ENCODE measurements around the gene NFKBIE. TPM values are rescaled to one million over a fixed set of nuclear protein-coding genes. Genes with fewer than 3 reads are reported as not detected.

The NFKBIE gene
- total RNA-seq, 1 experiment from 2014 or later = 32.7 TPM

- TF ChIP-seq CTCF (IDR thresholded peaks at IDR 0.05; ENCODE audit: unreplicated experiment) = no peak
- H3K36me3 Mint-ChIP-seq (ENCODE audit: insufficient read depth, unreplicated experiment) = peaks cover under 1% of the 10 kb centered on the region
- CTCF ChIA-PET = no interaction called here
- H3K4me1 Mint-ChIP-seq (ENCODE audit: low read depth, unreplicated experiment) = peaks cover 9% of the 10 kb centered on the region
- no peak overlapping the region for H3K27ac Mint-ChIP-seq (ENCODE audit: unreplicated experiment)
- no peaks in the 10 kb centered on the region for H3K9me3 Mint-ChIP-seq (ENCODE audit: low read depth, unreplicated experiment)
- DNase-seq = no peak
- no peak overlapping the region for H3K4me3 Mint-ChIP-seq (ENCODE audit: low read depth, unreplicated experiment)
- peaks cover 88% of the 10 kb centered on the region for H3K27me3 Mint-ChIP-seq (ENCODE audit: unreplicated experiment)
- BruUV-seq (replicated peaks) = no TSS peak
- intact Hi-C loops (cut with micrococcal nuclease; ENCODE audit: unreplicated experiment) = no loop called here
Measured at GRCh38 chr6:44271914-44272313, 6.6 kb upstream of the NFKBIE start.

GRCh38 chr6:44271406-44271723 lies 6.0 kb upstream of the NFKBIE start:
- no TSS peak for BruUV-seq (replicated peaks)
- Mint-ChIP-seq H3K36me3 (ENCODE audit: insufficient read depth, unreplicated experiment) (peaks cover 6% of the 10 kb centered on the region), H3K9me3 (ENCODE audit: low read depth, unreplicated experiment) (no peaks in the 10 kb centered on the region), H3K4me1 (ENCODE audit: low read depth, unreplicated experiment) (peaks cover 9% of the 10 kb centered on the region), H3K4me3 (ENCODE audit: low read depth, unreplicated experiment) (peak overlapping the region; percentile 29), H3K27me3 (ENCODE audit: unreplicated experiment) (peaks cover 88% of the 10 kb centered on the region), H3K27ac (ENCODE audit: unreplicated experiment) (no peak overlapping the region)
- CTCF ChIA-PET = no interaction called here
- no peak for TF ChIP-seq CTCF (IDR thresholded peaks at IDR 0.05; ENCODE audit: unreplicated experiment)
- DNase-seq = no peak
- intact Hi-C loops (cut with micrococcal nuclease; ENCODE audit: unreplicated experiment) = no loop called here

DNA sequence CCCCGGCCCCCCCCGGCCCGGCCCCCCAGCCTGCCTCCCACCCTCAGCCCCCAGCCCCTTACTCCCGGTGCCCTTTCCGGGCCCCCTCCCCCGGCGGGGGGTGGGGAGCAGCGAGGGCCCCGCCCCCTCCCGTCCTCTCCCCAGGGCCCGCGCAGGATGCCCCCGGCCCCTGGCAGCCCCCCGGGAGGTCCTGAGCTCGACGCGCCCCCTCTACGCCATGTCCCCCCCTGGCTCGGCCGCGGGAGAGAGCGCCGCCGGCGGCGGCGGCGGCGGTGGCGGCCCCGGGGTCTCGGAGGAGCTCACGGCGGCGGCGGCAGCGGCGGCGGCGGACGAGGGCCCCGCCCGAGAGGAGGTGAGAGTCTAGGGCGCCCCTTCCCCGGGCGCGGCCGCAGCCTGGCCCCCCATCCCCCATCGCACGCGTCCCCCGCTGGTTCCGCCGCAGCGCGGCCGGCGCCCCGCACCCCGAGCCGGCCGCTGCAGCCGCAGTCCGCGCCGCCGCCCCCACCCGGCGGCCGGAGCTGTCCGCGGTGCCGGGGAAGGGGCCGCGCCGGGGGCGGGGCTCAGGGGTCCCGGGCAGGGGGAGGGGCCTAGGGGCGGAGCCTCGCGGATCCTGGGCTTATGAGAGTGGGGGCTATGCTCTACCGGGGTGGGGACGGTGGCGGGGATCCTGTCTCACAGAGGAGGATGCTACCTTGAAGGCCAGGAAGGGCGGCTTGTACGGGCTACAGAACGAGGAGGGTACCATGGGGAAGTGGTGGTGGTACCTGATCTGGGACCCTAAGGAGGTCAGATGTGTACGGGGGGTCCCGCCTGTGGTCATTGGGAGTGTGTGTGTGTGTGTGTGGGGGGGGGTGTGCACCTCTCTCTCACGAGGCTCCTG lies 5.4 kb upstream of the NFKBIE start:
- no peak for TF ChIP-seq CTCF (IDR thresholded peaks at IDR 0.05; ENCODE audit: unreplicated experiment)
- Mint-ChIP-seq H3K36me3 (ENCODE audit: insufficient read depth, unreplicated experiment) (peaks cover 12% of the 10 kb centered on the region), H3K27ac (ENCODE audit: unreplicated experiment) (no peak overlapping the region), H3K4me1 (ENCODE audit: low read depth, unreplicated experiment) (peaks cover 9% of the 10 kb centered on the region), H3K4me3 (ENCODE audit: low read depth, unreplicated experiment) (peak overlapping the region; percentile 32), H3K27me3 (ENCODE audit: unreplicated experiment) (peaks cover 91% of the 10 kb centered on the region), H3K9me3 (ENCODE audit: low read depth, unreplicated experiment) (no peaks in the 10 kb centered on the region)
- DNase-seq = no peak
- intact Hi-C loops (cut with micrococcal nuclease; ENCODE audit: unreplicated experiment) = no loop called here
- CTCF ChIA-PET = interaction anchor here (0.6 to 1.4 kb wide), 3 partner anchors 17 to 590 kb away, joined by 3 to 4 read pairs (median 3); partner anchors contain the start of gene AARS2
- no TSS peak for BruUV-seq (replicated peaks)

DNA sequence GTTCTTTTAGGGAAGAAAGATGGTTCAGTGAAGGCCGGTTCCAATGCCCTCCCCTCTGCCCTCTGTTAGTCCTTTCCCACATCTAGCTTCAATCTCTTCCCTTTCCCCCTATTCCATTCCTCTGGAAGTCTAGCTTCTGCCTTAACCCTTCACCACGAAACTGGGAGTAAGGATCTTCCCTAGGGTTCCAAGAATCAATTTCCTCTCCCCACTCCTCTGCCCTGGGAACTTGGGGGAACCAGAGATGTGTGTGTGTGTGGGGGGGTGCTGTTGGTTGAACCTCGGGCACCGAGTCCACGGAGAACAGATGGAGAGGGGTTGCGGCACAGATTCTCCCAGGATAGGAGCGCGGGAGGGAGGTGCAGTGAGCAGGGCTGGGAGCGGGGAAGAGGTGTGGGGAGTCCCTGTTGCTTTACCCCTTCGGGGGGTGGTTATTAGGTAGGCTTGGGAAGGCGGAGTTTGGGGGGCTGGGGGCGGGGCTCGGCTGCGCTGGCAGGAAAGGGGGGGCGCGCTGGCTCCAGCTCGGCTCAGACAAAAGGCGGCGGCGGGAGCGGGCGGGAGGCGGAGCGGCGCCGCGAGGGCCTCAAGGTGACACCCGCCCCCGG lies 4.7 kb upstream of the NFKBIE start, which contains the start of gene TMEM151B:
TMEM151B (plus strand) TSS at position 530 of the 605 bp plus-strand sequence. CDS start 293 bp downstream, outside the sequence.
- Mint-ChIP-seq H3K9me3 (ENCODE audit: low read depth, unreplicated experiment) (no peaks in the 10 kb centered on the region), H3K27ac (ENCODE audit: unreplicated experiment) (no peak within 1 kb of the TSS), H3K4me3 (ENCODE audit: low read depth, unreplicated experiment) (peak within 1 kb of the TSS; percentile 32), H3K4me1 (ENCODE audit: low read depth, unreplicated experiment) (peaks cover 9% of the 10 kb centered on the region), H3K36me3 (ENCODE audit: insufficient read depth, unreplicated experiment) (peaks cover 19% of the 10 kb centered on the region), H3K27me3 (ENCODE audit: unreplicated experiment) (peaks cover 90% of the 10 kb centered on the region)
- intact Hi-C loops (cut with micrococcal nuclease; ENCODE audit: unreplicated experiment) = loop anchor here (2.0 kb wide), 1 partner anchor 35 kb away; no protein-coding TSS in a partner anchor
- DNase-seq = no peak
- CTCF ChIA-PET = interaction anchor here (1.4 to 3.9 kb wide), 2 partner anchors 43 to 68 kb away, joined by 4 to 53 read pairs; partner anchors contain the start of gene AARS2
- BruUV-seq (replicated peaks) = no TSS peak
- TF ChIP-seq CTCF (IDR thresholded peaks at IDR 0.05; ENCODE audit: unreplicated experiment) = no peak
